ENCODE data around the gene LEMD1. TPM values are rescaled to one million over a fixed set of nuclear protein-coding genes. Genes with fewer than 3 reads are reported as not detected.

The LEMD1 gene
- total RNA-seq, 1 experiment from 2014 or later, result not detected

DNA sequence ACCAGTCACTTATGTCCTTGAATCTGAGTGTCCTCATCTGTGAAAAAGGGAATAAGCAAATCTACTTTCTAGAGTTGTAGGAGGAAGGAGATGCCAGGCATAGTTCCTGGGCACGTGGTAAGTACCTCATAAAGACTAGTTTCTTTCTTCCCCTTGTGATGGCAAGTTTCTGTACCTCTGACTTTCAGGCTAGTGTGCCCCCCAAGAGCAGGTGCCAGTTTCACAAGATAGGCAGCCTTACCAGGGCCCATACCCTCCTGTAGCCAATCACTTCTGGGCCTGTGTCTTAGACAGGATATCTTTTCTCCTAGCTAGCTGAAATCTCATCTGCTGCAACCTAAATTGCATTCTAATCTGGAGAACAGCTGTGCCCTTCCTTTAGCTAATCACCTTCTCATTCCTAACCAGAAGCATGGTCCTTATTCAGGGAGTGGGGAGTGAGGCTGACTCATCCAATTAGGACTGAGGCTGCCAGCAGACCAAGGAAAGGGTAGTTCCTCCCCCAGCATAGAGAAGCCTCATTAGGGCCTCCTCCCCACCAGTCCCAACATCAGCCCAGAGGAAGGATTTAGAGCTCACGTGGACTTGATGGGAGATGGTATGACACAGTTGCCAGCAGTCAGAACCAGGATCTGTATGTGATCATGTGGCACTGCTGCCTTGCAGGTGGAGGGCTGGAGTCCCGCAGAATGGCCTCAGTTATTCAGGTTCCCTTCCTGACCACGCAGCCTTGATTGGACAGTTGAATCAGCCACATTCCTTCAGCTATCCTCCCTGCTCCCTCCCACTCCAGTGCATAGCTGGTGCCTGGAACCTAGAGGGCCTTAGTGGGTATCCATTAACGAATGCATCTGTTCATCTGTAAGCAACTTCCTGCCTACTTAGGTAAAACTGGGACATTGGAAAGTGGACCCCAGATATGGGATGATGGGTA lies 73.0 kb downstream of the LEMD1 start:
- ChIA-PET POLR2A (no interaction called here), CTCF (no interaction called here)
- intact Hi-C loops (cut with micrococcal nuclease; ENCODE audit: unreplicated experiment) (no loop called here), in situ Hi-C loops (cut with HindIII; ENCODE audit: low pct_unique_long_range_greater_than_20kb, low sequenced_read_pairs) (no loop called here)
- no TSS peak for BruUV-seq (replicated peaks)
- peaks cover 10% of the 10 kb centered on the region for H3K27me3 ChIP-seq (ENCODE audit: control insufficient read depth, insufficient read depth, low read length)
- TF ChIP-seq, protein P1, sequence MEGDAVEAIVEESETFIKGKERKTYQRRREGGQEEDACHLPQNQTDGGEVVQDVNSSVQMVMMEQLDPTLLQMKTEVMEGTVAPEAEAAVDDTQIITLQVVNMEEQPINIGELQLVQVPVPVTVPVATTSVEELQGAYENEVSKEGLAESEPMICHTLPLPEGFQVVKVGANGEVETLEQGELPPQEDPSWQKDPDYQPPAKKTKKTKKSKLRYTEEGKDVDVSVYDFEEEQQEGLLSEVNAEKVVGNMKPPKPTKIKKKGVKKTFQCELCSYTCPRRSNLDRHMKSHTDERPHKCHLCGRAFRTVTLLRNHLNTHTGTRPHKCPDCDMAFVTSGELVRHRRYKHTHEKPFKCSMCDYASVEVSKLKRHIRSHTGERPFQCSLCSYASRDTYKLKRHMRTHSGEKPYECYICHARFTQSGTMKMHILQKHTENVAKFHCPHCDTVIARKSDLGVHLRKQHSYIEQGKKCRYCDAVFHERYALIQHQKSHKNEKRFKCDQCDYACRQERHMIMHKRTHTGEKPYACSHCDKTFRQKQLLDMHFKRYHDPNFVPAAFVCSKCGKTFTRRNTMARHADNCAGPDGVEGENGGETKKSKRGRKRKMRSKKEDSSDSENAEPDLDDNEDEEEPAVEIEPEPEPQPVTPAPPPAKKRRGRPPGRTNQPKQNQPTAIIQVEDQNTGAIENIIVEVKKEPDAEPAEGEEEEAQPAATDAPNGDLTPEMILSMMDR (IDR thresholded peaks at IDR 0.05), result no peak
- TF ChIP-seq TCF7L2 (IDR thresholded peaks at IDR 0.05; ENCODE audit: low read depth, low read length) (no peak), POLR2AphosphoS5 (IDR thresholded peaks at IDR 0.05; ENCODE audit: low read depth, low read length) (no peak), SIN3A (IDR thresholded peaks at IDR 0.05; ENCODE audit: borderline replicate concordance, insufficient read depth, low read depth, low read length) (no peak)
- TF ChIP-seq, protein P2, sequence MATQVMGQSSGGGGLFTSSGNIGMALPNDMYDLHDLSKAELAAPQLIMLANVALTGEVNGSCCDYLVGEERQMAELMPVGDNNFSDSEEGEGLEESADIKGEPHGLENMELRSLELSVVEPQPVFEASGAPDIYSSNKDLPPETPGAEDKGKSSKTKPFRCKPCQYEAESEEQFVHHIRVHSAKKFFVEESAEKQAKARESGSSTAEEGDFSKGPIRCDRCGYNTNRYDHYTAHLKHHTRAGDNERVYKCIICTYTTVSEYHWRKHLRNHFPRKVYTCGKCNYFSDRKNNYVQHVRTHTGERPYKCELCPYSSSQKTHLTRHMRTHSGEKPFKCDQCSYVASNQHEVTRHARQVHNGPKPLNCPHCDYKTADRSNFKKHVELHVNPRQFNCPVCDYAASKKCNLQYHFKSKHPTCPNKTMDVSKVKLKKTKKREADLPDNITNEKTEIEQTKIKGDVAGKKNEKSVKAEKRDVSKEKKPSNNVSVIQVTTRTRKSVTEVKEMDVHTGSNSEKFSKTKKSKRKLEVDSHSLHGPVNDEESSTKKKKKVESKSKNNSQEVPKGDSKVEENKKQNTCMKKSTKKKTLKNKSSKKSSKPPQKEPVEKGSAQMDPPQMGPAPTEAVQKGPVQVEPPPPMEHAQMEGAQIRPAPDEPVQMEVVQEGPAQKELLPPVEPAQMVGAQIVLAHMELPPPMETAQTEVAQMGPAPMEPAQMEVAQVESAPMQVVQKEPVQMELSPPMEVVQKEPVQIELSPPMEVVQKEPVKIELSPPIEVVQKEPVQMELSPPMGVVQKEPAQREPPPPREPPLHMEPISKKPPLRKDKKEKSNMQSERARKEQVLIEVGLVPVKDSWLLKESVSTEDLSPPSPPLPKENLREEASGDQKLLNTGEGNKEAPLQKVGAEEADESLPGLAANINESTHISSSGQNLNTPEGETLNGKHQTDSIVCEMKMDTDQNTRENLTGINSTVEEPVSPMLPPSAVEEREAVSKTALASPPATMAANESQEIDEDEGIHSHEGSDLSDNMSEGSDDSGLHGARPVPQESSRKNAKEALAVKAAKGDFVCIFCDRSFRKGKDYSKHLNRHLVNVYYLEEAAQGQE (IDR thresholded peaks at IDR 0.05; ENCODE audit: insufficient read depth in 1 of 2, low read depth in 2 of 2, low read length in 1 of 2), result no peak
- H3K4me3 ChIP-seq (ENCODE audit: low read depth in 2 of 2, low read length in 2 of 2), result no peak overlapping the region
- ATAC-seq, result no peak
- no peaks in the 10 kb centered on the region for H3K9me3 ChIP-seq (ENCODE audit: control insufficient read depth, insufficient read depth, low read depth, low read length)
- H3K4me1 ChIP-seq (ENCODE audit: control insufficient read depth, insufficient read depth, low read length), result no peaks in the 10 kb centered on the region
- H3K36me3 ChIP-seq (ENCODE audit: control insufficient read depth, insufficient read depth, low read length), result no peaks in the 10 kb centered on the region
- H3K27ac ChIP-seq (ENCODE audit: low read length), result no peak overlapping the region
- DNase-seq (ENCODE audit: low read depth, low spot score), result no peak

DNA sequence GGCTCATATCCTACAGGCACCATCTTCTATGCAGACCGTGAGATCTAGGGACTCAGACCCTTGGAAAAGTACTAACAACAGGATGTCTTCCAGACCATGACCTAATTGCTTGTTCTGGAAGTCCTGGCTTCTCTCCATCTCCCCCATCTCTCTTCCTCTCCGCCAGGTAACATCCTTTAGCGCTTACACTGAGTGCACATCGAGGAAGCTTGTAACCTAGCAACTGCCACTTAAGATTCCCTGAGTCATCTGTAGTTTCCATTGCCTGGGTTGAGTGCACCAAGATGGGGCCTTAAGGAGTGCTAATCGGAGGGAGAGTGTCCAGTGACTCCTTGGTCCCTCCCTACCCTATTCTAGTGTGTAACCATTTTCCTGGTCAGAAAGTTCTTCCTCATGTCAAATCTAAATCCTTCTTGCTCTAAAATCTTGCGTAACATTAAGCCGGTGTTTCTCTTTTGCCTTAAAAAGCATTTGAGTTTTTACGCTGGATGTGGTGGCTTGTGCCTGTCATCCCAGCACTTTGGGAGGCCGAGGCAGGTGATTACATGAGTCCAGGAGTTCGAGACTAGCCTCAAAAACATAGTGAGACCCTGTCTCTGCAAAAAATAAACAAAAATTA lies 74.8 kb downstream of the LEMD1 start:
- no TSS peak for BruUV-seq (replicated peaks)
- peaks cover 10% of the 10 kb centered on the region for H3K27me3 ChIP-seq (ENCODE audit: control insufficient read depth, insufficient read depth, low read length)
- no peaks in the 10 kb centered on the region for H3K9me3 ChIP-seq (ENCODE audit: control insufficient read depth, insufficient read depth, low read depth, low read length)
- in situ Hi-C loops (cut with HindIII; ENCODE audit: low pct_unique_long_range_greater_than_20kb, low sequenced_read_pairs), result no loop called here
- H3K4me3 ChIP-seq (ENCODE audit: low read depth in 2 of 2, low read length in 2 of 2), result no peak overlapping the region
- no peak for DNase-seq (ENCODE audit: low read depth, low spot score)
- intact Hi-C loops (cut with micrococcal nuclease; ENCODE audit: unreplicated experiment), result no loop called here
- no peaks in the 10 kb centered on the region for H3K4me1 ChIP-seq (ENCODE audit: control insufficient read depth, insufficient read depth, low read length)
- H3K36me3 ChIP-seq (ENCODE audit: control insufficient read depth, insufficient read depth, low read length), result no peaks in the 10 kb centered on the region
- POLR2A ChIA-PET, result no interaction called here
- CTCF ChIA-PET, result no interaction called here
- TF ChIP-seq POLR2AphosphoS5 (IDR thresholded peaks at IDR 0.05; ENCODE audit: low read depth, low read length) (no peak), TCF7L2 (IDR thresholded peaks at IDR 0.05; ENCODE audit: low read depth, low read length) (no peak), SIN3A (IDR thresholded peaks at IDR 0.05; ENCODE audit: borderline replicate concordance, insufficient read depth, low read depth, low read length) (no peak)
- TF ChIP-seq, protein P2 (IDR thresholded peaks at IDR 0.05; ENCODE audit: insufficient read depth in 1 of 2, low read depth in 2 of 2, low read length in 1 of 2), result no peak
- TF ChIP-seq, protein P1 (IDR thresholded peaks at IDR 0.05), result no peak
- H3K27ac ChIP-seq (ENCODE audit: low read length), result no peak overlapping the region
- ATAC-seq, result no peak
